HG03039 (cell line): ENCODE measurements around the gene SPATS1.
"Not testable (repeated sequence)": the region's sequence is repeated elsewhere in the genome, so short reads cannot be mapped to it uniquely, and the experiment has no call there.

Experiments used
- ATAC-seq: cut with Tn5 transposase; IDR thresholded peaks from one replicate; pipeline ENCODE4 v1.9.1; 2021; ENCODE audit warnings: mild to moderate bottlenecking, moderate library complexity; ENCODE audit not compliant: unreplicated experiment

SPATS1 gene

DNA sequence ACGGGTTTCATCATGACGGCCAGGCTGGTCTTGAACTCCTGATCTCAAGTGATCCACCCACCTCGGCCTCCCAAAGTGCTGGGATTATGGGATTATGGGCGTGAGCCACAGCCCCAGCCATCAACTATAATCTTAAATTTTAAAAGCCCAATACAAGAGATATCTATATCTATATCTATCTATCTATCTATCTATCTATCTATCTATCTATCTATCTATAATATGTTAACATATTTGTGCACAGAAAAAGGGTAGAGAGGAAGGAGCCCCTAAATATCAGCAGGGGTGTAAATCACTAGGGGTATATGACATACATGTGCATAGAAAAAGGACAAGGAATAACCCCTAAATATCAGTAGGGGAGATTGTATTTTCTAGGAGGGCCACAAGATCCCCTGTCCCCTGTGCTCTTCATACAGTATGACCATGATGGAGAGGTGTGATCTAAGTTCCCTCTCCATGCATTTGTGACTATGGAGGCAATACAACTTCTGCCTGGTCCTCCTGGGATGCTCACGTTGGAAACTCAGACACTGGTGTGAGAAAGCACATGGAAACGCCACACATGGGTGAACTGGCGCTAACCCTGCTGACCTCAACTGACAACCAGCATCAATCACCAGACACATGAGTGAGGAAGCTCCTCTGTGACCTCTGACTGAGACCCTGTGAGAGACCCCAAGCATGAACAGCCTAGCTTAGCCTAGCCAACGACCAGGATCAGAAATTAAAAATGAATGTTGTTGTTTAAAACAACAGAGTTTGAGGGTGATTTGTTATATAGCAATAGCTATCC is 1.2 kb upstream of the SPATS1 start:
- no peak for ATAC-seq

DNA sequence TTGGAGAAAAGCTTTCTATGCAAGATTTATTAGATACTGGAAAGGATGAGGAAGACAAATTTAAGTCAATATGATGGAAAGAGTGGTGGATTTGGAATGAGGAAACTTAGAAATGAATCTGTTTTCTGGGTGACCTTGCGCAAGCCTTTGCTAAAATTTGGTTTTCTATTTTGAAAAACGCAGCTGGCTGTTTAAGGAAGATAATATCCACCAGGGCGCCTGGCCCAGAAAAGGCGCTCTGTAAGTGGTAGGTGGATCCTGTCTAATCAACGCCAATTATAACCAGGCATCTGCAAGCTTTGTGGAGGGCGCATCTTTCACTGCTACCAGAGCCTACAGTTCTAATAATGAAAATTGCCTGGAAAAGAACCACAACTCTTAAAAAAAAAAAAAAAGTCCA is 398 bp upstream of the SPATS1 start:
- ATAC-seq, result no peak

DNA sequence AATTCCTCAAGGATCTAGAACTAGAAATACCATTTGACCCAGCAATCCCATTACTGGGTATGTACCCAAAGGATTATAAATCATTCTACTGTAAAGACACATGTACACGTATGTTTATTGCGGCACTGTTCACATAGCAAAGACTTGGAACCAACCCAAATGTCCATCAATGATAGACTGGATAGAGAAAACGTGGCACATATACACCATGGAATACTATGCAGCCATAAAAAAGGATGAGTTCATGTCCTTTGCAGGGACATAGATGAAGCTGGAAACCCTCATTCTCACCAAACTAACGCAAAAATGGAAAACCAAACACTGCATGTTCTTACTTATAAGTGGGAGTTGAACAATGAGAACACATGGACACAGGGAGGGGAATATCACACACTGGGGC is 4.4 kb downstream of the SPATS1 start:
- ATAC-seq, result not testable (repeated sequence)

DNA sequence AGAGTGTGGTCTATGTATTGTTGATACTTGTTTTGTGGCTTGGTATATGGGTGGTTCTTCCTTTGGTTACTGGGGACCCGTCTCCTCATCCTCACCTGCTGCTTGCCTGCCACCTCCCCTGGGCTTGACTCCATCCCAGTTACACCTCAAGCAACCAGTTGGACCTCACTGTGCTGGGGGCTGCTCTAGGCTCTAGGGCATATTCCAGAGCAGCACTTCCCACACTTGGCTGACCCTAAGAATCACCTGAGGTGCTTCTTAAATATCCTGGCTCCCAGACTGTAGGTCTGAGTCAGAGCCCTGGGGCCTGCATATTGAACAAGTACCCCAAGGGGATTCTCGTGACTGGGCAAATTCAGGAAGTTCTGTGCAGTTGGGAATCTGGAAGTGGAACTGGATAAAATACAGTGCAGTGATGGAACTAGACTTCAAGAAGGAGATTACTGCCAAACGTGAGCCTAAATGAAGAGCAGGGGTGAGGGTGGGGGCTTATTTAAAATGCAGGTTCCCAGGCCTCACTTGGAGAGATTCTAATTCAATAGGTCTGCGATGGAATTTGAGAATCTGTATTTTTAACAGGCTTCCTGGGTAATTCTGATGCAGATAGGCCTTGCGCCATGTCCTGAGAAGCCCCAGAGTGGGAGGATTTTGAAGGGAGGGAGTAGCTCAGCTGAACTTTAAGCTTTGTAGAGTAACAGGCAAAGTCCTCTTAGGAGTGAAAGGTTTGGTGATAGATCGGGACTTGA is 7.6 kb downstream of the SPATS1 start:
- no peak for ATAC-seq

DNA sequence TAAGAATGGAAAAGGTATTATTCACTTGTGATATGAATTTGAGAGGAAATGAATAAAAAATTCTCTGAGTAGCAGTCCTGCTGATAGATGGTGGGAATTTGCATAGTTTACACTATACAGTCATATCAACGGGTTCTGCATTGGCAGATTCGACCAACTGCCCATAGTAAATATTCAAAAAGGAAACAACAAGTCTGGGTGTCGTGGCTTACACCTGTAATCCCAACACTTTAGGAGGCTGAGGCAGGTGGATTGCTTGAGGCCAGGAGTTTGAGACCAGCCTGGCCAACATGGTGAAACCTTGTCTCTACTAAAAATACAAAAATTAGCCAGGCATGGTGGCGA is 8.2 kb downstream of the SPATS1 start:
- ATAC-seq, result not testable (repeated sequence)

DNA sequence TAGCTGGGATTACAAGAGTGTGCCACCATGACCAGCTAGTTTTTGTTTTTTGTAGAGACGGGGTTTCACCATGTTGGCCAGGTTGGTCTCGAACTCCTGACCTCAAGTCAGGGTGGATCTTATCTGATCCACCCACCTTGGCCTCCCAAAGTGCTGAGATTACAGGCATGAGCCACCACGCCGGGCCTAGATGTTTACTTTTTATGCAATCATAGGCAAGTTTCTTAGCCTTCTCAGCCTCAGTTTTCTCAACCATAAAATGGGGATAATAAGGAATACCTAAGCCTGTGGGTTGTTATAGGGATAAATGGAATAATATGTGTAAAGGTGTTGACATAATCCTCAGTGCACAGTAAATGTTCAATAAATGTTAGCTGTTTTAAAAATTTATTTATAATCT is 9.8 kb downstream of the SPATS1 start:
- no peak for ATAC-seq

DNA sequence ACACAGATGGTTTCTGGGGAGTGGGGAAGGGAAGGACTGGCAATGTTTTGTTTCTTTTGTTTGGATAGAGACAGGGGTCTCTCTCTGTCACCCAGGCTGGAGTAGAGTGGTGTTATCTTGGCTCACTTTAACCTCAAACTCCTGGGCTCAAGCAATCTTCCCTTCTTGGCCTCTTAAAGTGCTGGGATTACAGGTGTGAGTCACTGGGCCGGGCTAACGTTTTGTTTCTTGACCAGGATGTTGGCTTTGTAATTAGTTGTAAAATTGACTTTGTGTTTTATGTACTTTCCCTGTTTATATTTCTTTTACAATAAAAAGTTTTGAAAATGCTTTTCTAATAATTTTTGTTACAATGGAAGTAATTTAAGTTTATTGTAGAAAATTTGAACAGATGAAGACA is 10.9 kb downstream of the SPATS1 start:
- no peak for ATAC-seq

DNA sequence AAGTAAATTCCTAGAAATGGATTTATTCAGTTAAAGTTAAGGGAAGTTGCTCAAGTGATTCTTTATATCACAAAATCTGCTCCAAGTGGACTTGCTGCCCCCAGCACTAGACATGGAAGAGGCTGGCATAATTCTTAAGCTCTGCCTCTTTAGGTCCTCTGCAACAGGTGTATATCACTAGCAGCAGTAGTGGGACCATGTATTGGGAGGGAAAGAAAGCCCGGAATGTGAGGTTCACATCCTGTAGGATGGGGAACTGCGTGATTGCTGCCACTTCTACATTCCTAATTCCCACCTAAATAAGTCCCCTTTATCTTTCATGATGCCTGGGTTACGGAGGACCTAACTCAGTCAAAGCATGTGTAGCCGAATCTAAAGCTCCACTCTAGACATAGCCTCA is 13.2 kb downstream of the SPATS1 start:
- no peak for ATAC-seq

DNA sequence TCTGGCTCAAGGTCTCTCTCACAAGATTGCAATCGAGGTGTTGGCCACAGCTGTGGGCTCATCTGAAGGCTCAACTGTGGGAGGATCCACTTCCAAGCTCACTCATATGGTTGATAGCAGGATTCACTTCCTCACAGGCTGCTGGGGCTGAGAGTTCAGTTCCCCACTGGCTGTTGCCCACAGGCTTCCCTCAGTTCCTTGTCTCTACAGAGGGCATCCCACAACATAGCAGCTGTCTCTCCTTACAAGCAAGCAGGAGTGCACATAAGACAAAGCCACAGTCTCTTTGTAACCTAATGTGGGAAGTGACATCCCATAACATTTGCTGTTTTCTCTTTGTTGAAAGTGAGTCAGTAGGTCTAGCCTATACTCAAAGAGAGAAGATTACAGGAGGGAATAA is 14.0 kb downstream of the SPATS1 start:
- ATAC-seq, result no peak

DNA sequence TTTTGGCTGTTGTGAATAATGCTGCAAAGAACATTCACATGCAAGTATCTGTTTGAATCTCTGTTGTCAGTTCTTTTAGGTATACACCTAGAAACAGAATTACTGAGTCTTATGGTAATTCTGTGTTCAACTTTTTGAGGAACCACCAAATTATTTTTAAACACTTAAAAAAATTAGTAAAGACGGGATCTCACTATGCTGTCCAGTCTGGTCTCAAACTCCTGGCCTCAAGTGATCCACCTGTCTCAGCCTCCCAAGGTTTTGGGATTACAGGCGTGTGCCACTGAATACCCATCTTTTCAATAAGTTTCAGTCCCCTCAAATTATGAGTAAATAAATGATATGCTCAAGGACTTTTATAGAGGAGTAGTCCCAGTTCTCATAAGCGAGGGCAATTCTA is 17.5 kb downstream of the SPATS1 start:
- no peak for ATAC-seq

DNA sequence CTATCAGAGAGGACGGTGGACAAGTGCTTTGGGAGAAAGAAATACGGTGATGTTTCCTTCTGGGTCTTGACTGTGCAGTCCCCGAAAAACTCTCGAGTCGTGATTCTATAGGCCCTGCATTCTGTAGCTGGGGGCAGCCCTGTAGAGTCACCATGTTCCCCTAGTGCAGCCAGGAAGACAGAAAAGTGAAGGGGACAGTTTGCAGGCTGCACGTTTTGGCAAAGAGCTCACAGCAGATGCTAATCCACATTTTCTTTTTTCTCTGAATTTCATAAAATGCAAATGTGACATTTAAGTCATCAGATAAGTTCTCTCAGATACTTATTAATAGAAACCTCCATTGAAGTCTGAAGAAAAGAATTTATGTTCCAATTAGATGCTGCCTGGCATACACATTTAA is 19.5 kb downstream of the SPATS1 start:
- no peak for ATAC-seq

DNA sequence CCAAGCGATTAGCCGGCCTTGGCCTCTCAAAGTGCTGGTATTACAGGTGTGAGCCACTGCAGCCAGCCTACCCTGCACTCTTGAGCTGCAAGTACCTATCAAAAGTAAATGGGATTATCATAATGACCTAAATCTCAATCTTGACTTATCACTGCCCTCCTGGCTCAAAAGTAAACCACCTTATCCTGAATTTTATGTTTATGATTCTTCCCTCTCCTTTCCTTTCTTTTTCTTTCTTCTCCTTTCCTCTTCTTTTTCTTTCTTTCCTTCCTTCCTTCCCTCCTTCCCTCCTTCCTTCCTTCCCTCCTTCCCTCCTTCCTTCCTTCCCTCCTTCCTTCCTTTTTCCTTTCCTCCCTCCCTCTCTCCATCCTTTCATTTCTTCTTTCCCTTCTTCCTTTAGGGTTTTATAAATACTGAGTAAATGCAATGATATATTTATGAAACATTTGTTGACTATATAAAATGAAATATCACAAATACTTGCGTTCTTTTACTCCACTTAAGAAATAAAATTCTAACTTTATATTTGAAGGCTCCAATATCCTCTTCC is 21.0 kb downstream of the SPATS1 start:
- no peak for ATAC-seq

DNA sequence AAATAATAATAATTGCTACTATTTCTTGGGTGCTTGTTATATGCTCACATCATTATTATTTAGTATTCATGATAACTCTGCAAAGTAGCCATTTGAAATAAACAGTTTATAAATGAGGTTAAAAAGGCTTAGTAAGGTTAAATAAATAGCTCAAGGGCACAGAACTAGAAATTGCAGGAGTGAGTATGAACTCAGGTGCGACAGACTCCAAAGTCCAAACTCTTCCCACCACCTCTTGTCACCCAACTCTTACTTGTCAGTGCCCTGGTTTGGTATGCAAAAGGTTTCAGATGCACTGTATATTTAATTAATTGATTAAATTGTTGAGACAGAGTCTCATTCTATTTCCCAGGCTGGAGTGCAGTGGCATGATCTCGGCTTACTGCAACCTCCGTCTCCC is 24.3 kb downstream of the SPATS1 start:
- no peak for ATAC-seq

DNA sequence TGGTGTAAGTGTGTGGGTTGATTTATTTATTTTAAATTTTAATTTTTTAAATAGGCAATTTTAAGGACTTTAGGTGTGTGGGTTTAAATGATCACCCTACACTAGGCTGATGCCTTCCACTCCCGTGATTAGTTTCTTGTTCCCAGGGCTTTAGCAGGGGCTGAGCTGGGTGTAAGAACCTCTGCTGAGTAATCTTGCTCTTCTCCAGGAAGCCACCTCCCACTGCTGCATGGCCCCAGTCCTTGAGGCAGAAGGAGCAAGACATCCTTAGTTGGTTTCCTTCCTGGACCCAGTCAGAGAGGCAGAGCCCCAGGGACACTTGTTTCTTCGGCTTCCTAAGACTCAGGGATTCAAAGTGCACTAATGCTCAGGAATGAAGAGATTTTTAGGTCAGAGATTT is 25.2 kb downstream of the SPATS1 start:
- ATAC-seq, result no peak

DNA sequence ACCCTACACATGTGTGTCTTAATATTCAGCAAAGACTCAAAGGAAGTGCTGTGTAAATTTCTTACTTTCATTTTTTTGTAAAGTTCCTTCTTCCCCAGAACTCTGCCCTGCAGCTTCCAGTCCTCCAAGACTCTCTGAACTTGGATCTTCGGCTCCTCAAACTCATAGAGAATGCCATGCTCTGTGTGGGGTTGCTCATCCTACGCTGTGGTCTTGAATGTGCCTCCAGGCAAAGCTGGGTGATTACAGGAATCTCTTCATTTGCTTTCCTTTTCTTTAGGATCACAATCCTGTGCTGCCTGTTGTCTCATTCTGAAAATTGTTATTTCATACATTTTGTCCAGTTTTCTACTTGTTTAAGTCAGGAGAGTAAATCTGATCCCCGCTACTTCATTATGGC is 30.6 kb downstream of the SPATS1 start:
- ATAC-seq, result no peak

DNA sequence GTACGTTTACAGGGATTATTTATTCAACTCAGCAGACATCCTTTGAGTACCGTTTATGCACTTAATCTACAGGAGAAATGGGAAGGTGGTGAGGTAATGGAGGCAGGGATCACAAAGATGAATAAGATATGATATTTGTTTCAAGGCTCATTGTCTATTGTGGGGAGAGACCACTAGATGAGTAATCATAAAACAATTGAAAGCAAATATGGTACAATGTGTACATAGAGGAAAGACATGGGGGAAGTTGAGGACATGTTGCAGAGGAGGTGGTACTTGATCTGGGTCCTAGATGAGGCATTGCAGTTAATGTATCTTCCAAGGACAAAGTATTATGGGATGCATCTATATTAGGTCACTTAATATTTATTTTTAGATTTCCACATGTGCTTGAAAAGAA is 31.3 kb downstream of the SPATS1 start:
- no peak for ATAC-seq

DNA sequence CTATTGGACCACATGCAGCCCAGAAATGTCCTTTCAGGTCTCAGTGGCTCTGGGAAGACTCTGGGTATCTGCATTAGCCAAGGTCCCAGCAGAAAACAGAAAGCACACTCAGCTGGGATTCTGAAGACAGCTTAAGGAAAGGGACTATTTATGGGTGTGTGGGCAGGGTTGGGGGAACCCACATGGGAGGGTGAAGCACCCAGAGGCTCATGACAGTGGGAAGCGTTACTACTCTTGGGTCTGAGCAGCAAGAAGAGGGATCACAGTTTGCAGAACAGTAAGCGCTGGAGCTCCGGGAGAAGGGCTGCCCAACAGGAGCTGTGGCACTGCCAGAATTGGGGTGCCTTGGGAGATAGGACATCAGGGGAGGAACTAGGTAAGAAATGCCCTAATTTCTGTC is 32.6 kb downstream of the SPATS1 start:
- ATAC-seq, result no peak

DNA sequence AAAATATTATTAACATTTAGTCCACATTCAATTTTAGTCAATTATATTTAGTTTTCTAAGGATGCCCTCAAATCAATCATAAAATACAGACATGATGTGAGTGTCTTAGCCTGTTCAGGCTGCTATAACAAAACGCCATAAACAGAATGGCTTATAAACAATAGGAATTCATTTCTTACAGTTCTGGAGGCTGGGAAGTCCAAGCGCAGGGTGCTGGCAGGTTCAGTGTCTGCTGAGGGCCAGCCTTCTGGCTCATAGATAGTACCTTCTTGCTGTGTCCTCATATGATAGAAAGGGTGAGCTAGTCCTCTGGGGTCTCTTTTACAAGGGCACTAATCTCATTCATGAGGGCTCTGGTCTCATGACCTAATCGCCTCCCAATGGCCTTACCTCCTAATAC is 35.0 kb downstream of the SPATS1 start:
- no peak for ATAC-seq

DNA sequence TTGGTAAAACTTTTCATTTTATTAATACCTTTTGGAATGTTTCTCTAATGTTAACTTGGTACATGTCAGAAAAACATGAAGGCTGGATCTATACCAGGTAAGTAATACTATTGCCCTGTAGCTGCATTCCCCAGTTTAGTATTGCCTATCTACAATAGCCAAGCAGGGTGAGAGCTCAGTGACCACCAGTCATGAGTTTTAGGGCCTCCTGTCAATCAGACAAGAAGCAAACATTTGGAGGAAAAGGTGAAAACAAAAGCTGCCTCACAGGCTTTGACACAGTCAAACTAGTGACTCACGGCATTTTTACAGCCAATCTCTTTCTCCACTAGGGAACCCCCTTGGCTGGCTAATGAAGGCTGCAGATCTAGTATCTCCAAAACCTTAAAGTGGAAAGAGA is 35.5 kb downstream of the SPATS1 start:
- ATAC-seq, result no peak

DNA sequence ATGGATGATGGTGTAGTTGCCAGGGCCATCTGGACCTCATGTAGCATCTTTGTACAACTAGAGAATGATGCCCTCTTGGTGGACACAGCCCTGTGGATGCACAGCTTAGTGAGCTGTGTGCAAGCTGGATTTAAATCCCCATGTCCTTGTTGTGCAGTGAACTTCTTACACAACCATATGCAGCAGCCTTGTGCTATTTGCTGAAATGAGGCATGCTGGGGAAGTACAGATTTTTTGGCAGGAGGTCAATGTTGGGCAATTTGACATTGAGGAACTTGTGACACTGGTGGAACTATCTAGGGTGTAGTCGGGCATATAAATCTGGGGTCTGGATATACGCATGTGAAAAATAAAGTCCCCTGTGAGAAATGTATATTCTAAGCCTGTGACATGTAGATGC is 39.3 kb downstream of the SPATS1 start:
- no peak for ATAC-seq

DNA sequence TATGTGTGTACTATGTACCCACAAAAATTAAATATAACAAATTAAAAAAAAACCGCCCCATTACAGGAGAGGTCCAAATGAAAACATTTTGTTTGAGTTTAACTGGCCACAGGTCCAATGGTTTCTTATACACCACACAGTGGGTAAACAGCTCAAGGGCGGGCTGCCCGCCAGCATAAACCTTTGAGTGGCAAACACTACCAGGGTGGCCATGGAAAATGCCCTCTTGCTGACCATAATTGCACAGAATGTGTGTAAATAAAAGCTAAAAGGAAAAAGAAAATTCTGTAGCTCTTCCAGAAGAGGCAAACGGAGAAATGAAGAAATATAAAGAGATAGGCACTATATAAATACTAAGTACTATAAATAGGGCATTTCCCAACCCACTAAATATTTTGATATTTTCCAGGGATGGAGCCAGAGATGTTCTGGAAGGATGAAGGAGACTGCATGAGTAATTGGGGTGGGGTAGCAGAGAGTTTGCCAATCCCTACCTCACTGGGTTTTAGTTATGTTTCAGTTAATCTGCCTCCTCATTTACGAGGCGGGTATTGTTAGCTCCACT is 44.0 kb downstream of the SPATS1 start:
- no peak for ATAC-seq

DNA sequence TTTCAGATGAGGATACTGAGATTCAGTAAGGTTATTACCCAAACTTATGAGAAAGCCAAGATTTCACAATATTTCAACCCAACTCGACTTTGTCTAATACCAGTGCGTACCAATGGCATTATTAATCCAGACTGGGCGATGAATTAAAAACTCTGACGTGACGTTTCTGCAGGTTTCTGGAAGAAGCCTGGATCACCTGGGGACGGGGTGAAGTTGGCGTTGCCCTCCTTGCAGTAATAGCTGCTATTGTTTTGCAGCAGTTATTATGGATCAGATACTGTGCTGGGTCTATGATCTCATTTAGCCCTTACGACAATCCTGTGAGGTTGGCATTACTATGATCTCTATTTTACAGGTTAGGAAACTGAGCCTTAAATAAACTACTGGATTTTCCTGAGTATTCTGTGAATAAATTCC is 44.5 kb downstream of the SPATS1 start:
- peak; percentile 8 for ATAC-seq
